K562 (cell line): Measurements from ENCODE around the gene DNAAF6. TPM values are rescaled to one million over a fixed set of nuclear protein-coding genes. Genes with fewer than 3 reads are reported as not detected.

ENCODE experiments used
- CAMTA2 ChIP-seq: fragments of 250-450 bp; sonication (Bioruptor Pico); conservative IDR thresholded peaks from 2 replicates; pipeline ENCODE4 v1.5.1; 2022
- HDAC8 ChIP-seq: fragments of 450-650 bp; IDR thresholded peaks from 2 replicates; pipeline ENCODE4 v1.6.1; 2016; ENCODE audit warnings: mild to moderate bottlenecking, missing genetic modification characterization, moderate library complexity, missing compliant biosample characterization
- ILF3 ChIP-seq: fragments of 450-650 bp; IDR thresholded peaks from 2 replicates; pipeline ENCODE4 v1.6.1; 2018; ENCODE audit warnings: antibody characterized with exemption, mild to moderate bottlenecking, moderate library complexity, borderline replicate concordance
- MCM7 ChIP-seq, 2 experiments: fragments of 450-650 bp; IDR thresholded peaks; 2 replicates each; pipeline ENCODE4 v1.6.1; 2016 to 2018
- MTA3 ChIP-seq: fragments of 450-650 bp; formaldehyde crosslinking; IDR thresholded peaks from 2 replicates; pipeline ENCODE4 v1.6.1; 2017; ENCODE audit warnings: mild to moderate bottlenecking, borderline replicate concordance
- NKRF ChIP-seq: fragments of 450-650 bp; IDR thresholded peaks from 2 replicates; pipeline ENCODE4 v1.6.1; 2016; ENCODE audit warnings: borderline replicate concordance
- PRMT5 ChIP-seq: sonication (generic); formaldehyde crosslinking; IDR thresholded peaks from 2 replicates; pipeline ENCODE4 v1.5.0; 2020; ENCODE audit warnings: missing genetic modification reagents
- SNIP1 ChIP-seq: fragments of 450-650 bp; IDR thresholded peaks from 2 replicates; pipeline ENCODE4 v1.7.1; 2017; ENCODE audit warnings: low read depth, mild to moderate bottlenecking
- SNRNP70 ChIP-seq: fragments of 200-400 bp; formaldehyde crosslinking; optimal IDR thresholded peaks from 2 replicates; pipeline ENCODE3; 2017; ENCODE audit warnings: low read depth, low read length
- ZNF347 ChIP-seq: fragments of 450-650 bp; formaldehyde crosslinking; IDR thresholded peaks from 2 replicates; pipeline ENCODE4 v1.4.0; 2020; ENCODE audit warnings: low read depth, mild to moderate bottlenecking, moderate library complexity
- ZNF398 ChIP-seq: fragments of 250-450 bp; sonication (Bioruptor Pico); IDR thresholded peaks from 2 replicates; pipeline ENCODE4 v1.8.0; 2021; ENCODE audit warnings: moderate library complexity, mild to moderate bottlenecking, inconsistent platforms
- polyA plus RNA-seq, 8 experiments: library from polyadenylated mRNA; depleted of rRNA in 4 of 8; stranded (reverse) in 5 of 8; unstranded in 3 of 8; fragments of >200 nt; fragmentation: Nextera tagmentation in 2 of 8; fragmentation: Illumina TruSeq in 1 of 8; extraction: Ambion mirVana in 2 of 8; extraction: Trizol in 1 of 8; gene quantifications; 2 replicates each; pipeline versions ENCODE4 v1.2.1 to v1.2.3, GENCODE V29; 2011 to 2014; ENCODE audit warnings: inconsistent platforms in 1 of 8, missing spikeins in 1 of 8
- total RNA-seq, 7 experiments: library from RNA; depleted of rRNA in 6 of 7; stranded (reverse); fragments of >200 nt in 6 of 7; fragmentation: Illumina TruSeq in 2 of 7; extraction: Trizol in 2 of 7; gene quantifications; 2 replicates each; pipeline versions ENCODE4 v1.2.1 to v1.2.3, GENCODE V29; 2011 to 2021; ENCODE audit warnings: low replicate concordance in 1 of 7
- TF ChIP-seq, protein P1 (sequence below): fragments of 450-650 bp; formaldehyde crosslinking; conservative IDR thresholded peaks from 2 replicates; pipeline ENCODE4 v1.4.0; 2022; ENCODE audit warnings: mild to moderate bottlenecking, missing genetic modification characterization

DNAAF6 gene
- total and polyA plus RNA-seq, 9 of the 15 experiments (the other 6 are each of a cell fraction or from before 2014, with no cell fraction given) = 0.04 to 0.17 (median 0.14) TPM; not detected in 4

- TF ChIP-seq CAMTA2 (CRISPR knock-in tag) (no peak), SNRNP70 (no peak), NKRF (peak; percentile 81), MCM7 (IDR thresholded peaks at IDR 0.05) (no peak), ZNF398 (CRISPR knock-in tag) (no peak), ILF3 (no peak), HDAC8 (tag) (no peak), SNIP1 (no peak), MTA3 (no peak), PRMT5 (CRISPR knock-in tag) (no peak), ZNF347 (CRISPR knock-in tag) (no peak)
- TF ChIP-seq, protein P1, sequence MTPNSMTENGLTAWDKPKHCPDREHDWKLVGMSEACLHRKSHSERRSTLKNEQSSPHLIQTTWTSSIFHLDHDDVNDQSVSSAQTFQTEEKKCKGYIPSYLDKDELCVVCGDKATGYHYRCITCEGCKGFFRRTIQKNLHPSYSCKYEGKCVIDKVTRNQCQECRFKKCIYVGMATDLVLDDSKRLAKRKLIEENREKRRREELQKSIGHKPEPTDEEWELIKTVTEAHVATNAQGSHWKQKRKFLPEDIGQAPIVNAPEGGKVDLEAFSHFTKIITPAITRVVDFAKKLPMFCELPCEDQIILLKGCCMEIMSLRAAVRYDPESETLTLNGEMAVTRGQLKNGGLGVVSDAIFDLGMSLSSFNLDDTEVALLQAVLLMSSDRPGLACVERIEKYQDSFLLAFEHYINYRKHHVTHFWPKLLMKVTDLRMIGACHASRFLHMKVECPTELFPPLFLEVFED (CRISPR knock-in tag) = no peak
- TF ChIP-seq, all 486 proteins: peak for 70
These were observed at the start of gene DNAAF6, which contains the start of gene NUP62CL (continued) for GRCh38 chrX:107205770-107206696.
